Esophagus mucosa (tissue), 1 donor: ENCODE results near the gene SH3TC1. TPM values are rescaled to one million over a fixed set of nuclear protein-coding genes. Genes with fewer than 3 reads are reported as not detected.

Experiments
- ATAC-seq: fragments of 200-7000 bp; cut with Tn5 transposase; one replicate; pipeline ENCODE4 v1.9.1; 2020
- total RNA-seq: library from RNA; stranded (reverse); gene quantifications from one replicate; pipeline ENCODE4 v1.2.4, GENCODE V29; 2023
- donor health status: DM: yes; HTN: yes; CAD: no.

The SH3TC1 gene
- total RNA-seq, 1 donor from 2014 or later, result 52.9 TPM

DNA sequence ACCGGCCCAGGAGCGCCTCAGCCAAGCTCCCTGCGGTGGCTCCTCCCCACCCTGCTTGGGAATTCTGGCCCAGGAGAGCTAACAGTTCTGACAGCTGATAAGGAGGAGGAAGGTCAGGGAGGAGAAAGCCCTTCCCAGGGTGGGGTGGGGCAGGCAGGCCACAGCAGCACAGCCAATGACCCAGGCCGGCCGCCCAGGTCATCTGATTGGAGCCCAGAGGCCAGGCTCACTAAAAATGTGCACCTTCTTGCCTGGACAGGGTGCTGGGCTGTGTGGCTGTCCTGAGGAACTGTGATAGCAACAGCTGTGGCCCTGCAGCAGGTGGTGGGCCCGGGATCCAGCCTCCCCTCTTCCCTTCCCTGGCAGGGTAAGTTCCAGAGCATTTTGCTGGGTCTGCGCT, 17.2 kb upstream of the SH3TC1 start:
- peak; percentile 0 for ATAC-seq

DNA sequence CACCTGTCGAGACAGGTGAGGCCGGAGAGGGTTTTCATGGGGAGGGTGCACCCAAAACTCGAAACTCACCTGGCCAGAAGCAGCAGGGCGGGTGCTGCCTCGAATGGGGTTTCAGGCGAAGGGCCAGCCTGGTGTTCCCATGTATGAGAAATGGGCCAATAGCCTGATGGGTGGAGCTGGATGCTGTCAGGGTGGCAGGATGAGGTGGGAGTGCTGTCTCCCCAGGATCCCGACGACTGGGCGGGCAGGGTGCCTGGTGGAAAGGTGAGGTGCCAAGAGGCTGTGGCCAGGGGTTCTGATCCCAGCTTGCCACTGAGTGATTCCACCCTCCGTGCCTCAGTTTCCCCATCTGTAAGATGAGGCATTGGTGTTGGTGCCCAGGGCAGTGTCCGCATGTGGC, 16.8 kb upstream of the SH3TC1 start:
- ATAC-seq, result peak; percentile 72

DNA sequence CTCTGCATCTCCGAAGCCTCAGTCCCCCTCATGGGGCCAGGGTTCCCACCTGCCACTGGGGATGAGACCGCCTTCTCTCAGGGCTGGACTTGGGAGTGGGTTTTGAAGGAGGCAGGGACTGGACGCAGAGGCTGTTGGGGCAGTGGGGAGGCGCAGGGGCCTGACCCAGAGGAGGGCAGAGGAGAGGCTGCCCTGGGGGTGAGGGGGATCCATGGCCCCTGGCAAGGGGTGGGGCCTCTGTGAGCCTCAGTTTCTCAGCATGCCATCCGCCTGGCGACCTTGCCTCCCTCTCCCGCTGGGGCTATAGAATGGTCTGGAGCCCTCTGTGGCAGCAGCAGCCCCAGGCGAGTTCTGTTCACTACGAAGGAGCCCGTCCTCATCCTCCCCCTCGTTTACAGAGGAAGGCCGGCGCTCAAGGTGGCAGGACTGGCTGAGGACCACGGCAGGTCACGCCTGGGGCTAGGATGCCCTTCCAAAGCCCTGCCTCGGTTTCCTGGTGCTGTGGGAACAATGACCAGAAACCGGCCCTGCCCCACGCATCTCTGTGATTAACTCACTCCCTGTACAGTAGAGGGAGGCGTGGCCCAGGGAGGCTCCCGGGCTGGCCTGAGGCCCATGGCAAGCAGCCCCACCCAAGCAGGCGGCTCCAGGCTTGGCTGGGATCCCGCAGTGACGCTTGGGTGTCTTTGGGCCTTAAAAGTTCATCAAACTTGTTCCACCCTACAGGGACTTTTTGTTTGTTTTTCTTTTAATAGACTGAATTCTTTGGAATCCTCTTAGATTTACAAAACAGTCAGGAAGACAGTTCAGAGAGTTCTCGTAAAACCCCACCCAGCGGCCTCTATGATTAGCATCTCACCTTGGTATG, 16.0 kb upstream of the SH3TC1 start:
- peak; percentile 90 for ATAC-seq

DNA sequence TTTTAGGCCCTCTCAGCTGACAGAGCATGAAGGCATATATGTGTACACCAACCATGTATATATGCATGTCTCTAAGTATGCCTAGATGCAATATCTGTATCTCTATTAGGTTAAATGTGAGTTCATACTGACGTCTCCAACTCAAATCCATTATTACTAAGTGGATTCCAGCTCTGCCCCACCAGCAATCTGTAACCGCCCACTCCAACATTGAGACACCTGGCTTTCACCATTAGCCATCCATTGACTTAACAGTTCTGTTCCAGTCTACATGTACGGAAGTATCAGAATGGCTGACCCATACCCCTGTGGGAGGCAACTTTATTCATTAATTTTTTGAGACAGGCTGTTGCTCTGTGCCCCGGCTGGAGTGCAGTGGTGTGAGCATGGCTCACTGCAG, 15.0 kb upstream of the SH3TC1 start:
- ATAC-seq, result no peak

DNA sequence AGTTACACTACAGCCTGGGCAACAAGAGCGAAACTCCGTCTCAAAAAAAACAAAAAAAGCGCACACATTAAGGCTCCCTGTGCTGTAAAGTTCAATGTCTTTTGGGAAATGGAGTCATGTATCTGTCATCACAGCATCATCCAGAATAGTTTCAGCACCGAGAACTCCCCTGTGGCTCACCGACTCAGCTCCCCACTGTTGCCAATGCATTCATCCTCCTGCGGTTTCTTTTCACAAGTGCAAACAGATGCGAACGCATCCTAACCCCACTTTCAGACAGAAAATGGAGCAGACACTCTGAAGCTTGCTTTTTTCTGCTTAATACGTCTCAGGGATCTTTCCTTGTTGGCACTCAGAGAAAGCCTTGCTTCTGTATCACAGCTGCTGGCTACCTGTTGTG, 13.8 kb upstream of the SH3TC1 start:
- ATAC-seq, result no peak

DNA sequence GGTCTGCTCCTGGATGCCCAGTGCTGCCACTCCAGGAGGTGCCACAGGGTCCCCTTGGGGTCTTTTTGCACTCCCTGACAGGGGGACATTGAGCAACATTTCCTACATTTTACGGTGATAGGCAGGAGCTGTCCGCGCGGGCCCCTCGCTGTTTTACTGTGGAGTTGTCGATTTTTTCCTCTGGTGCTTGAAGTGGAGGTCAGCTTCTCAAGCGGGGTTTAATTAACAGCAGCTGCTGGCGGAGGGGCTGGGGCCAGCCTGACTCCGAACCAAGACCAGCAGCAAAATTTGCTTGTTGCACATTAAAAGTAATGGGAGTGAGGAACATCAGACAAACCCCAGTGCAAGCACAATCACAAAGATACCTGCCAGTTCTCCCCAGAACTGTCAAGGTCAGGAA, 13.2 kb upstream of the SH3TC1 start:
- ATAC-seq, result no peak

DNA sequence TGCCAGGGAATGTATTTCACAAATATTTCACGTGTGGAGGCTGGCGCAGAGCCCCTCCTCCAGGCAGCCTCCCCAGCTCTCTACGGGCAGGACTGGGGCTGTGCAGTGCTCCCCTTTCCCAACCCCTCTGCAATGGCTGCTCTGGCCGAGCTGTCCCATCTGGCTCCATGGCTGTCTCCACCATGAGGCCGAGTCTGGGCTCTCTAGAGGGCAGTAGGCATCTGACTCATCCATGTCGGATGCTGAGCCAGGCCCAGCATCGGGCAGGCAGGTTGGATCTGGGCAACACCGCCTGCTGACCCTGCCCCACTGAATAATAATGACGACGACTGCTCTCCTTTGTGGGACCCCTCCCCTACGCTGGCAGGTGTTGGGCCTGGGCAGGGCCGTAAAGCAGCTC, 11.0 kb upstream of the SH3TC1 start:
- peak; percentile 7 for ATAC-seq

DNA sequence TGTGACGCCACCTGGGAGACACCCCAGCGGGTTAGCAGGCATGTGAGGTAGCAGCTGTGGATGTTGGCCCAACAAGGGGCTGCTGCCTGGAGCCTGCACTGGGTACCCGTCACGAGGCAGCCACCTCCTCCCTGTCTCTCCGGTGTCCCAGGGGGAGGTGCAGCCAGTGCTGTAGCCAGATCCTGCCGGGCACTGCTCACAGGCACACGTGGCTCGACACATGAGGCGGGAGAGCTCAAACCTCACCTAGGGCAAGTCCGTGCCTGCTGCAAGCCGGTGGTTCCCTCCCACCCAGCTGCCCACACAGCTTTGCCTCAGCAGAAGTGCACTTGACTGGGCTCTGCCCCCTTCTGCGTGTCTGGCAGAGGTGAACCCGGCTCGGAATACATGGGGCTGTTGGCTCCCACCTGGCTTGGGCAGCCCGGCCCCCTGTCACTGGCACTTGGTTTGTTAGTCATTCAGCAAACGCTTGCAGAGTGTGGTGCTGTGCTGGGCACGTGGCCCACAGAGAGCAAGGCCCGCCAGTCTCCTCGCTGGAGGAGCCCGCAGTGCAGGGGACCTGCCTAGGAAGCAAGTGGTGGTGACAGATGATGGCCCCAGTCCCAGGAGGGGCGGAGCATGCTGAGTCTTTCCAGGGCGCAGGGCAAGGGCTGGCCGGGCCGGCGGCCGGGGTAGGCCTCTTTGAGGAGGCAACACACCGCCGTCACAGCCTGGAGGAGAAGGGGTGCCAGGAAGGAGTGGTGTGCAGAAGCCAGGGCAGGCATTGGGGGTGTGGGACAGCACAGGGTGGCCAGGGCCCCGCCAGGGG, 10.1 kb upstream of the SH3TC1 start:
- ATAC-seq, result peak; percentile 88

DNA sequence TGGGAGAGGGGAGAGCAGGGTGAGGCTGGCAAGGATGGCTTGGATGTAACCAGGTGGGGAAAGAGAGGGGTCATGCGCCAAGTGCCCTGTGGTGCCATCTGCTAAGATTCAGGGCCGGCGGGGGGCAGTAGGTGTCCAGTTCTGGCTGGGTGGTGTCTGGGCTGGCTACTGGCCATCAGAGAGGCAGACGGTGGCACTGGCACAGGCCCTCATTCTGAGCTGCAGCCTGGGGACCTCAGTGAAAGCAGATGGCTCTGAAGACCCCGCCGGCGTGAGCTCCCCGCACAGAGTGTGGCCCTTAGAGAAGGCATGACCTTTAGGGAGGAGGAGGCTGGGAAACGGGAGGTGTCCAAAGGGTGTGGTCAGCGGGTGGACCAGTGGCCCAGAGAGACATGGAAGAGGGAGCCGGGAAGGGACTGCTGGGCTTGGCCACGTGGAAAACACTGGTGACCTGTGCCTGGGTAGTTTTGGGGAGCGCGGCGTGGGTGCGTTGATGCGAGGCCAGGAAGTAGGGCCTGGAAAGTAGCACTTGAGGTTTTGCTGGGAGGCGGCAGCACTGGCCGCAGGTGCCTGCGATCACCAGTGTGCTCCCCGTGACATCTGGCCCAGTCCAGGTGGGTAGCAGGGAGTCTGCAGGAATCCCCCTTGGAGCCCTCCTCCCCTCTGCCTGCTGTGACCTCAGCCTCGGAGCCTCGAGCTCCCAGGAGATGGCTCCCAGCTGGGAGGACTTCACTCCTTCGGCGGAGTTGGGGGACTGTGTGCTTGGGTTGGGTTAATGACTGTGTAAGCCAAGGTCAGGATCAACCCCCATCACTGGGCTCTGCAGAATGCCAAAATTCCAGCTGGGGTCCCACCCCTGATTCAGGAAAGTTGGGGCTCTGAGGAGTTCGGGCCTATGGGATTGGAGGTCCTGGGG, 9.3 kb upstream of the SH3TC1 start:
- ATAC-seq, result no peak

DNA sequence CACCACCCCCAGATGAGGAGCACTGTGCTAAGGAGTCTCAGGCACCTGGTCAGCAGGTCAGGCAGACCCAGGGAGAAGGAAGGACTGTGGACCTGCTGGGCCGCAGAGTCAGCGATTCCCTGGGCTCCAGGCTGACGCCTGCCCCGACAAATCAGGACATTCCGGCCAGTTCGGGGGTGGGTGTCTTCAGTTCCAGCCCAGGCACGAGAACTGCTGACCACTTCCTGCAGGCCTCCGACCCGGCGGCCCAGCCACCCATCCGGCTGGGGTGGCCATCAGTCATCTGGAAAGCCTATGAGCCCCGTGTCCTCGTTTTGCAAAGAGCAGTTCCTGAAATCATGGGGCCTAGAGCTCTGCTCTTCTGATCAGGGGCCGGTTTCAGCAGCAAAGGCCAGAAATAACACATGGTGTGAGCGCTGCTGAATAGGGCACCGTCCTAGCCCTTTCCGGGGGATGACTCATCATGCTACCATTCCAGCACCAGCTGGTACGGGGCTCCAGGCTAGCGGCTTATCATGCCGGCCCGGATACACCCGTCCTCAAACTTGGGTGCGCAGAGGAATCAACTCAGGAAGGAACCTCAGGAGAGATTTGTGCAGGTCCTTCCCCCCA, 7.8 kb upstream of the SH3TC1 start:
- ATAC-seq, result peak; percentile 58

DNA sequence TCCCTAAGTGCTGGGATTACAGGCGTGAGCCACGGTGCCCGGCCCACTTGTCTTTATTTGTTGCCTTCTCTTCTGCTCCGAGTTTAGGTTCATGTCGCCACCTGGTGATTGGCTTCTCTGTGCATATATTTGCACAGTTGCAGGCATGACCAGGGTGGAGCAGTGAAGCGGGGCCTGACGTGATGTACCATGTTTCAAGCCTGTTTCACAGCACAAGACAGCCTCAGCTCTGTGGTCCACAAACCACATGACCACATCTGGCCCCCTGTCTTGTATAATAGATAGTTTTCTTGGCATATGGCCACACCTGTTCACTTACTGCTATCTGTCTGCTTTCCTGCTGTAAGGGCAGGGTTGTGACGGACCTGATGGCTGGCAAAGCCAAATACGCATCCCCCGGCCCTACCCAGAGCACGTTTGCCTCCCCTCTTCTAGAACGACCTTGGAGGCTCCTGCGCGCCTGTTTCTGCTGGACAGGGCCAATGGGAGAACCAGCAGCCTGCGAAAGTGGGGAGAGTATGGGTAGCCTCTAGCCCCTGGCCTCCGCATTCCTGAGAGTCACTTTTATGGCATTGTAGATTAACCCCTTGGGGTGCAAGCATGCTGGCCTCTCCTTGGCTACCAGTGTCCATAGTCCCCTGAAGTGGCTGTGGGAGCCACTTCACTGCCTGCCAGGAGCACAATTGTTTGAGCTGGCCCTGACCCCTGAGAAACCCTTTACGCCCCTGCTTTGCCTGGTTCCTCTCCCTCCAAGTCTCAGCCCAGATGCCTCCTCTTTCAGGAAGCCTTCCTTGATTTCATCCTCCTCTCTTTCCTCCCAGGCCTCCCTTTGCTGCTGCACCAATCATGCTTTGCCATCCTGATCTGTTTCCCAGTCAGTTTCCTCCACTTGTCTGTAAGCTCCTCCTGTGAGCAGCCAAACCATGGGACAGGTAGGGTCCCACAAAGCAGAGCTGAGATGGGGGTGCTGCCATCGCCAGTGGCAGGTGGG, 6.0 kb upstream of the SH3TC1 start:
- ATAC-seq, result peak; percentile 17

DNA sequence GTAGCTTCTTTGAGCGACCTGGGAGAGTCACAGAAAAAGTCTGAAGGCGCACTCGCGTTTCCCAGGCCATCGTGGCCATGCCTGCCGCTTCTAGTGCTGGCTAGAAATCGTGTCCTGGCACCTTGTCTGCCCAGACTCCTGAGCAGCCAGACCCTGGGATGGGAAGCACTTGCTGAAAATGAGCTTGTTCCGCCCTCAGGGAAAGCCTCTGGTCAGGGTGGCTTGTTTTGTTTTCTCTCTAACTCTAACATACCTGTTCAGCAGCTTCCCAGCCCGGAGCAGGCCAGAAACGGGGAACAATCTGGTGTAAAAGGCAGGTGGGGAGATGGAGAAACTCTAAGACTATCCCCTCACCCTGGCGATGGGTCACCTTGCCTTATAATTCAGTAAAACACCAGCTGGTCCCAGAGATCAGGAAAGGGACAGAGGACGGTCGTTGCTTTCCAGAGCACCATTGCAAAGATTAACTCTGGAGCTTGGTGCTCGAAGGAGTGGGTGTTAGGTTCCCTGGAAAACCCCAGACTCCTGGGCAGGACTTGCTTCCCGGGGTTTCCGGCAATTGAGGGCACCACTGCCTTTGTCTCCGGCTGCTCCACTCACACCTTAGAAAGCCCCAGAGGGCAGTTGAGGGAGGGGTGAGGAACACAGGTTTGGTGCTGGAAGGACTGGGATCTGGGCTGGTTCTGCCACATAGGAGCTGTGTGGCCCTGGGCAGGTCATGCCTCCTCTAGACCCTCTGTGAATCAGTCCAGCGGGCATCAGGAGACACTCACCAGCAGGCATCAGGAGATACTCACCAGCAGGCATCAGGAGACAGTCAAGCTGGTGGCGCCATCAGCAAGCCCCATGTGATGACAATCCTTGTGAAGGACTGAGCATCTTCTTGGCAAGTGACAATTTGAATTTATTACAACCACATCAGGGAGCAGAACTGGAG, 4.5 kb upstream of the SH3TC1 start:
- ATAC-seq, result no peak

DNA sequence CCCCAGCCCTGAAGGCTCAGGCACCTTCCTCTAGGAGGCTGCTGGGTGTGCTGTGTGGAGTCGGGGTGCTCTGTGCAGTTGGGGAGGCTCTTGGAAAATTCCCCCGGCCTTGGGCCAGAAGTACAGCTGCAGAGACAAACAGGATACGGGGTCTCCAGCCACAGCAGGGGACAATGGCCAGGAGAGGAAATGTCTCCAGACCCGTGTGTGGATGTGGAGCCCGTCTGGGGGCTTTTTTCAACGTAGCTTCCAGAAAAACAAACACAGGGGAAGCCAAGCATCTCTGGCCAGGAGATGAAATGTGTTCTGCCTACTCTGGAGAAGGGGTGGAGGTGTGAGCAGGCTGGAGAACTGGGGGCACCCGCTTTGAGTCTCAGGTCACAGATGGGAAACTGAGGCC, 3.7 kb upstream of the SH3TC1 start:
- no peak for ATAC-seq

DNA sequence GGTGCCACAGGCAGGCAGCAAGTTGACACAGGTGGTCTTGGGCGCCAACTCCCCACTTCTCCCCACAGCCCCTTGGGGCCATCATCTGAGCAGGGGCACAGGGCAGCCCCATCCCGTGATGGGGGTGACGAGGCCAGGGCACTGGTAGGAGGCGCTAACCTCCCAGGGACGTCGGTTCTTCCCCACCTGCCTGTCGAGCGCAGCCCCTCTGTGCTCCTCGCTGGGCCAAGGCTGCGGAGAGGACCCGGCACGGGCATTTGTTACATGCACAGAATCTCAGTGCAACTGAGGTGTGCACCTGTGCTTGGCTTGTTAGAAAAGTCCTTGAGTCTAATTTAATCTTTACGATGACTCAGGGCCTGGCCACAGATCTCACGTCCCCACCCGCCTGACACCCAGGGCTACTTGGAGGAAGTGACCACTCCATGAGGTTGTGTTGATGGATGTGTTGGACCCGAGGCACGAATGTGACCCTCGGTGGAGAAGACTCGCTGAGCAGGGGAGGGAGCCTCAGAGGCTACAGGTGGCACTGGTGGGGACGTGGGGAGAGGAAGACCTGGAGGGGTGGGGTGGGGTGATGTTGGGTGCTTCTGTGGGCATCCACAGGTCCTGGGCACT, 3.1 kb upstream of the SH3TC1 start:
- no peak for ATAC-seq

DNA sequence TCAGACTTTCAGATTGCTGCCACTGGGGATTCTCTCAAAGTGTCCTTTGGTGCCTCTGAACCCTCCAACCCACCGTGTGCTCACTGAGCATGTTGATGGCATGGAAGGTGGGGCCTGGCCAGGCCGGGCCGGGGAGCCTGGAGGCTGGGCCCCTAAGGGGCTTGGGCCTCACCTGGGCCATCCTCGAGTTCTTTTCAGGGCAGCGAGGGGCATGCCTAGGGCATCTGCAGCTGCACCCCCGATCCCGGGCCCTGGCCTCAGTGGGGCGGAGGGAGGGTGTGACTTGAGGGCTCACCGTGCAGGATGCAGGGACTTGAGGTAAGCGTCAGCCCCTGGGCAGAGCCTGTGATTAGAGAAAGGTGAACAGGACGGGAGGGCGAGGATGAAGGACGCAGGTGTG, 1.6 kb upstream of the SH3TC1 start:
- ATAC-seq, result no peak

DNA sequence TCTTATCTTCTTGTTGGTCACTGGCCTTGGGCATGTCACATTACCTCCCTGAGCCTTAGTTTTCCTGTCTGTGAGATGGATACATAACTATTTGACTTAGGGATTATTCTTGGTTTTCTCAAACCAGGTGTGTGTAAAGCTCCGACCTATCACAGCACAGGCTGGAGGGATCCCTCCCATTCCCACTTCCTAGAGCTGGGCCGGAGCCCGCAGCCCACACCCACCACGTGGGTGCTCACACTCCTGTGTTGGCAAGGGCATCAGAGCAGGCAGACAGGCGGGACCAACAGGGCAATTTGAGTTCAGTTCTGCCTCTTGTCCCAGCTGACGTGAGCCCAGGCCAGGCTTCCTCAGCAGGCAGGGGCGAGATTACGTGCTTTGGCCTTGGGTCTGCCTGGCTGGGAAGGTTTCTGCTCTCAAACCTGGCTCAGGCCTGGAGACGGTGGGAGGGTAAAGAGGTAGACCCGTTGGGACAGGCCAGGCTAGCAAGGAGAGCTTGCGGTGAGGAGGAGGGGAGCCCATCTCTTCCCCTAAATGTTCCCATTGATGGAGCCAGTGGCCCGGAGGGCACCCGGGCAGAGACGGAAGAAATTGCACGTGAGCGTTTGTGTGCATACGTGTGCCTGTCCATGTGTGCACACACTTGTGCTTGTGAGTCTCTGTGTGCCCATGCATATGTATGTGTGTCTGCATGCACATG, 734 bp upstream of the SH3TC1 start:
- ATAC-seq, result peak; percentile 74

DNA sequence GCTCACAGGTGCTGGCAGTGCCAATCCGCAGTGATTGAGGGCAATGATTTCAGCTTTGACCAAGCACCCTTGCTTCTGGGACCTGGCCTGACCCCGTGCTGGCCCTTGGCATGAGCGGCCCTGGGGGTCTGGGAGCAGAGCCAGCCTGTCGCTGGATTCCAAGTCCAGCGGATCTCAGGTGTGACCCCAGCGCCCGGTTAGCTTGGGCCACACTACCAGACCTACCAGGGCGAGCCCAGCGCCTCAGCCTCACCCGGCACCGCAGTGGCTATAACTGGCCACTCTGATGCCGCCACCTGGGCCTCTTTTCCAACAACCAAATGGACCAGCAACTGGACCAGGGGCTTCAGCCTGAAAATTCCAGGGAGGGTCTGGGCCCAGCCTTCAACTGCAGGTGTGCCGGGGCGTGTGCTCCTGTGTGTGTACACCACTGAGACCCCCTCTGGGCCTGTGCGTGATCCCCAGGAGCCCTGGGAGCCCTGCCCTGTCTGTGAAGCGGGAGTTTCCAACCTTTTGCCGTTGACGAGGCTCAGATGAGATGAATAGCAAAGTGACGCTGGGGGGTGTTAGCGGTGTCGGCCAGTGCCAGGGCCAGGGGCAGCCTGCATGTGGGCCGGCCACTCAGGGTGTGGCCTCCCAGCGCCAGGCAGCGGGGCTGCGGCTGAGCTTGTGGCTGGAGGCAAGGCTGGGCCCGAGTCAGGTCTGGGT, 658 bp downstream of the SH3TC1 start:
- peak; percentile 13 for ATAC-seq
